NCI-H1417 treated with DMSO at 0.1 percent for 48 hours (cell line): ENCODE results near the gene ZBBX.
A peak's percentile ranks its signal among the peaks of the same experiment; 100 is the strongest.
"Not testable (repeated sequence)": the region's sequence is repeated elsewhere in the genome, so short reads cannot be mapped to it uniquely, and the experiment has no call there.

Experiments used
- DNase-seq: peaks from one replicate; lab custom pipeline; 2025; lab: John Stamatoyannopoulos, UW

ZBBX gene

GRCh38 chr3:167380004-167380689 is at the start of gene ZBBX:
ZBBX (minus strand) TSS chr3:167380297; CDS start chr3:167372901, 7,396 bp downstream.
- peak; percentile 94 for DNase-seq

- DNase-seq, result not testable (repeated sequence)
Observed at GRCh38 chr3:167426962-167427361, 46.9 kb upstream of the ZBBX start.

- not testable (repeated sequence) for DNase-seq
Observed at GRCh38 chr3:167422396-167422795, 42.3 kb upstream of the ZBBX start.

- no peak for DNase-seq
Observed at GRCh38 chr3:167409611-167410010, 29.5 kb upstream of the ZBBX start.

- DNase-seq, result peak; percentile 28
Observed at GRCh38 chr3:167406876-167407492, 26.9 kb upstream of the ZBBX start.

- DNase-seq, result no peak
Observed at GRCh38 chr3:167397826-167398225, 17.7 kb upstream of the ZBBX start.

- DNase-seq, result no peak
Observed at GRCh38 chr3:167396075-167396474, 16.0 kb upstream of the ZBBX start.

GRCh38 chr3:167394003-167394402 is 13.9 kb upstream of the ZBBX start:
- DNase-seq, result no peak

- DNase-seq, result no peak
Observed at GRCh38 chr3:167382155-167382554, 2.1 kb upstream of the ZBBX start.

GRCh38 chr3:167375478-167375877 is 4.6 kb downstream of the ZBBX start:
- DNase-seq, result no peak

- no peak for DNase-seq
Observed at GRCh38 chr3:167372138-167372537, 8.0 kb downstream of the ZBBX start.

GRCh38 chr3:167361948-167362347 is 18.1 kb downstream of the ZBBX start:
- no peak for DNase-seq

- no peak for DNase-seq
Observed at GRCh38 chr3:167361306-167361705, 18.8 kb downstream of the ZBBX start.

- no peak for DNase-seq
Observed at GRCh38 chr3:167355446-167355845, 24.7 kb downstream of the ZBBX start.

GRCh38 chr3:167354751-167355150 is 25.3 kb downstream of the ZBBX start:
- no peak for DNase-seq

GRCh38 chr3:167350245-167350862 is 29.7 kb downstream of the ZBBX start:
- no peak for DNase-seq

GRCh38 chr3:167346171-167346570 is 33.9 kb downstream of the ZBBX start:
- peak; percentile 87 for DNase-seq

- no peak for DNase-seq
Observed at GRCh38 chr3:167330993-167331785, 48.9 kb downstream of the ZBBX start.

- no peak for DNase-seq
Observed at GRCh38 chr3:167323572-167323971, 56.5 kb downstream of the ZBBX start.

- no peak for DNase-seq
Observed at GRCh38 chr3:167318996-167319615, 61.0 kb downstream of the ZBBX start.

GRCh38 chr3:167318306-167318705 is 61.8 kb downstream of the ZBBX start:
- DNase-seq, result no peak

GRCh38 chr3:167306319-167306718 is 73.8 kb downstream of the ZBBX start:
- DNase-seq, result no peak
